HepG2 (cell line): ENCODE data around the gene UBTF. TPM values are rescaled to one million over a fixed set of nuclear protein-coding genes. Genes with fewer than 3 reads are reported as not detected.
A peak's percentile ranks its signal among the peaks of the same experiment; 100 is the strongest.

Source experiments
- GATA4 ChIP-seq: sonication (generic); IDR thresholded peaks from 2 replicates; pipeline ENCODE4 v1.6.1; 2016; ENCODE audit warnings: antibody characterized with exemption, low read depth, borderline replicate concordance
- HOXA3 ChIP-seq: sonication (generic); formaldehyde crosslinking; IDR thresholded peaks from 2 replicates; pipeline ENCODE4 v1.5.0; 2020; ENCODE audit warnings: missing genetic modification reagents
- MATR3 ChIP-seq: sonication (generic); formaldehyde crosslinking; IDR thresholded peaks from 2 replicates; pipeline ENCODE4 v1.4.0; 2020; ENCODE audit warnings: missing genetic modification reagents
- NFE2L2 ChIP-seq: fragments of 150-350 bp; IDR thresholded peaks from 2 replicates; pipeline ENCODE4 v1.6.1; 2014; ENCODE audit warnings: low read length
- SALL1 ChIP-seq: sonication (generic); formaldehyde crosslinking; IDR thresholded peaks from 2 replicates; pipeline ENCODE4 v1.8.0; 2022; ENCODE audit warnings: mild to moderate bottlenecking, missing genetic modification reagents
- SRSF4 ChIP-seq: fragments of 200-400 bp; formaldehyde crosslinking; IDR thresholded peaks from one replicate; pipeline ENCODE4 v1.6.1; 2018; ENCODE audit warnings: mild to moderate bottlenecking, low read depth, low read length, moderate library complexity; ENCODE audit not compliant: poor library complexity, severe bottlenecking
- ZBTB7B ChIP-seq: sonication (generic); formaldehyde crosslinking; IDR thresholded peaks from 2 replicates; pipeline ENCODE4 v1.4.0; 2020; ENCODE audit warnings: missing genetic modification reagents
- ZBTB8A ChIP-seq: sonication (generic); formaldehyde crosslinking; IDR thresholded peaks from 2 replicates; pipeline ENCODE4 v1.4.0; 2020; ENCODE audit warnings: mild to moderate bottlenecking, low read depth, missing genetic modification reagents, borderline replicate concordance
- ZNF260 ChIP-seq: sonication (generic); formaldehyde crosslinking; IDR thresholded peaks from 2 replicates; pipeline ENCODE4 v1.4.0; 2020; ENCODE audit warnings: missing genetic modification reagents, low read depth, mild to moderate bottlenecking, borderline replicate concordance
- ZNF329 ChIP-seq: sonication (generic); formaldehyde crosslinking; IDR thresholded peaks from 2 replicates; pipeline ENCODE4 v1.9.0; 2021; ENCODE audit warnings: low read depth, mild to moderate bottlenecking, missing genetic modification reagents
- ZNF792 ChIP-seq: IDR thresholded peaks from 2 replicates; pipeline ENCODE4 v1.6.1; 2016
- ZNF839 ChIP-seq: sonication (generic); formaldehyde crosslinking; IDR thresholded peaks from 2 replicates; pipeline ENCODE4 v1.4.0; 2020; ENCODE audit warnings: missing genetic modification reagents, mild to moderate bottlenecking, borderline replicate concordance
- polyA plus RNA-seq, 8 experiments: library from polyadenylated mRNA; depleted of rRNA in 3 of 8; stranded (reverse) in 7 of 8; unstranded in 1 of 8; fragments of >200 nt; fragmentation: Illumina TruSeq in 4 of 8; extraction: Trizol in 4 of 8; gene quantifications; 2 replicates each; pipeline versions ENCODE4 v1.2.1 to v1.2.3, GENCODE V29; 2011 to 2016; ENCODE audit warnings: low read depth in 4 of 8, missing spikeins in 1 of 8, mixed read lengths in 1 of 8; ENCODE audit not compliant: insufficient read depth in 1 of 8
- total RNA-seq, 5 experiments: library from RNA; depleted of rRNA; stranded (reverse); fragments of >200 nt; fragmentation: Illumina TruSeq; extraction: Trizol; gene quantifications; 2 replicates each; pipeline ENCODE4 v1.2.3, GENCODE V29; 2016; ENCODE audit warnings: low read depth in 1 of 5
- TF ChIP-seq, protein P1 (sequence below): sonication (generic); formaldehyde crosslinking; IDR thresholded peaks from 2 replicates; pipeline ENCODE4 v1.4.0; 2020; ENCODE audit warnings: mild to moderate bottlenecking, low read depth, missing genetic modification reagents
- TF ChIP-seq, protein P2 (sequence below): sonication (generic); formaldehyde crosslinking; IDR thresholded peaks from 2 replicates; pipeline ENCODE4 v1.4.0; 2020; ENCODE audit warnings: missing genetic modification reagents
- TF ChIP-seq, protein P3 (sequence below): sonication (generic); formaldehyde crosslinking; IDR thresholded peaks from 2 replicates; pipeline ENCODE4 v1.5.0; 2020; ENCODE audit warnings: missing genetic modification reagents, mild to moderate bottlenecking, borderline replicate concordance
- TF ChIP-seq, protein P4 (sequence below): sonication (generic); formaldehyde crosslinking; IDR thresholded peaks from 2 replicates; pipeline ENCODE4 v1.4.0; 2020; ENCODE audit warnings: mild to moderate bottlenecking, missing genetic modification reagents
- TF ChIP-seq, protein P5 (sequence below): sonication (generic); formaldehyde crosslinking; IDR thresholded peaks from 2 replicates; pipeline ENCODE4 v1.4.0; 2020; ENCODE audit warnings: missing genetic modification reagents
- TF ChIP-seq, protein P6 (sequence below): sonication (generic); formaldehyde crosslinking; IDR thresholded peaks from 2 replicates; pipeline ENCODE4 v1.4.0; 2020; ENCODE audit warnings: missing genetic modification reagents, borderline replicate concordance

UBTF gene
- total and polyA plus RNA-seq, 2 of the 13 experiments (the other 11 are each of a cell fraction or from before 2014, with no cell fraction given), result 15.2 to 60.9 TPM

DNA sequence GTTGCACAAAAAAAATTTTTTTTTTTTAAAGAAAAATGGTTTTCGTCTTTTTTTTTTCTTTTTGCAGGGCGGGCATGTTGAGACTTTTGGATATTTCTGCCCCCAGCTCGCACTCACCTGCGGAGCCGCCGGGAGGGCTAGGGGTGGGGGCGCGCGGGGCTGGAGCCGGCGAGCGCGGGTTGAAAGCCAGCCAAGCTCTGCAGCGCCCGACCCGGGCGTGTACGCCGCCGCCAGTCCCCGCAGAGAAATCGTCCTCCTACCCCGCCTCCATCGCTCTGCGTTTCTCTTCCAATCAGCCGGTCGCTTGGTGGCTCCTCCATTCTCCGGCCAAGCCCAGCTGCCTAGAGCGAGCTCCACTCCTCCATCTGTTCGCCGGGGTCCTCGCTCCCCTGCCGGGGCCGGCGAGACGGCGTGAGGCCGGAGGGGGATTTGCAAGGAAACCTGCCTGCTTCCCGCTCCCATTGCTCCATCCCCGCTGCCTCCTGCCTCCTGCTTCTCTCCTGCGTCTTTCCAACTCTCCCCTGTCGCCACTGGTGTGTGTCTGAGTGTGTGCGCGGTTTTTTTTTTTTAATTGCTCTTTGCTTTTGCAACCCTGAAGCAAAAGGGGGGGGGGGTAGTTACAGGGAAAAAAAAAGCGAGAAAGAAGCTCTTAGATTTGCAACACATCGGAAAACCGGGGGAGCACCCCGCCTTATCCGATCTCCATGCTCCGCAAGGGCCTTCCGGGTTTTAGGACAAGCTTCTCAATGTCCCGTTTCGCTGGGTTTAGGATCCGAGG lies 1.8 kb upstream of the UBTF start (continued):
- no peak for TF ChIP-seq ZNF260 (CRISPR knock-in tag)
- TF ChIP-seq, protein P1, sequence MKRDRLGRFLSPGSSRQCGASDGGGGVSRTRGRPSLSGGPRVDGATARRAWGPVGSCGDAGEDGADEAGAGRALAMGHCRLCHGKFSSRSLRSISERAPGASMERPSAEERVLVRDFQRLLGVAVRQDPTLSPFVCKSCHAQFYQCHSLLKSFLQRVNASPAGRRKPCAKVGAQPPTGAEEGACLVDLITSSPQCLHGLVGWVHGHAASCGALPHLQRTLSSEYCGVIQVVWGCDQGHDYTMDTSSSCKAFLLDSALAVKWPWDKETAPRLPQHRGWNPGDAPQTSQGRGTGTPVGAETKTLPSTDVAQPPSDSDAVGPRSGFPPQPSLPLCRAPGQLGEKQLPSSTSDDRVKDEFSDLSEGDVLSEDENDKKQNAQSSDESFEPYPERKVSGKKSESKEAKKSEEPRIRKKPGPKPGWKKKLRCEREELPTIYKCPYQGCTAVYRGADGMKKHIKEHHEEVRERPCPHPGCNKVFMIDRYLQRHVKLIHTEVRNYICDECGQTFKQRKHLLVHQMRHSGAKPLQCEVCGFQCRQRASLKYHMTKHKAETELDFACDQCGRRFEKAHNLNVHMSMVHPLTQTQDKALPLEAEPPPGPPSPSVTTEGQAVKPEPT (CRISPR knock-in tag), result 0 out of 2 replicates have a peak, but pooled peaks have one; percentile 44
- no peak for TF ChIP-seq HOXA3
- no peak for TF ChIP-seq GATA4
- TF ChIP-seq, protein P2, sequence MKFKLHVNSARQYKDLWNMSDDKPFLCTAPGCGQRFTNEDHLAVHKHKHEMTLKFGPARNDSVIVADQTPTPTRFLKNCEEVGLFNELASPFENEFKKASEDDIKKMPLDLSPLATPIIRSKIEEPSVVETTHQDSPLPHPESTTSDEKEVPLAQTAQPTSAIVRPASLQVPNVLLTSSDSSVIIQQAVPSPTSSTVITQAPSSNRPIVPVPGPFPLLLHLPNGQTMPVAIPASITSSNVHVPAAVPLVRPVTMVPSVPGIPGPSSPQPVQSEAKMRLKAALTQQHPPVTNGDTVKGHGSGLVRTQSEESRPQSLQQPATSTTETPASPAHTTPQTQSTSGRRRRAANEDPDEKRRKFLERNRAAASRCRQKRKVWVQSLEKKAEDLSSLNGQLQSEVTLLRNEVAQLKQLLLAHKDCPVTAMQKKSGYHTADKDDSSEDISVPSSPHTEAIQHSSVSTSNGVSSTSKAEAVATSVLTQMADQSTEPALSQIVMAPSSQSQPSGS (CRISPR knock-in tag), result peak; percentile 32; the same call in 1 of the 2 replicates
- TF ChIP-seq MATR3 (CRISPR knock-in tag), result no peak
- TF ChIP-seq, protein P3, sequence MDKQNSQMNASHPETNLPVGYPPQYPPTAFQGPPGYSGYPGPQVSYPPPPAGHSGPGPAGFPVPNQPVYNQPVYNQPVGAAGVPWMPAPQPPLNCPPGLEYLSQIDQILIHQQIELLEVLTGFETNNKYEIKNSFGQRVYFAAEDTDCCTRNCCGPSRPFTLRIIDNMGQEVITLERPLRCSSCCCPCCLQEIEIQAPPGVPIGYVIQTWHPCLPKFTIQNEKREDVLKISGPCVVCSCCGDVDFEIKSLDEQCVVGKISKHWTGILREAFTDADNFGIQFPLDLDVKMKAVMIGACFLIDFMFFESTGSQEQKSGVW, result no peak
- no peak for TF ChIP-seq ZNF839 (CRISPR knock-in tag)
- peak; percentile 66 for TF ChIP-seq SALL1 (CRISPR knock-in tag)
- no peak for TF ChIP-seq ZBTB8A (CRISPR knock-in tag)
- TF ChIP-seq NFE2L2, result no peak
- no peak for TF ChIP-seq ZBTB7B (CRISPR knock-in tag)
- no peak for TF ChIP-seq ZNF329 (CRISPR knock-in tag)
- TF ChIP-seq, protein P4, sequence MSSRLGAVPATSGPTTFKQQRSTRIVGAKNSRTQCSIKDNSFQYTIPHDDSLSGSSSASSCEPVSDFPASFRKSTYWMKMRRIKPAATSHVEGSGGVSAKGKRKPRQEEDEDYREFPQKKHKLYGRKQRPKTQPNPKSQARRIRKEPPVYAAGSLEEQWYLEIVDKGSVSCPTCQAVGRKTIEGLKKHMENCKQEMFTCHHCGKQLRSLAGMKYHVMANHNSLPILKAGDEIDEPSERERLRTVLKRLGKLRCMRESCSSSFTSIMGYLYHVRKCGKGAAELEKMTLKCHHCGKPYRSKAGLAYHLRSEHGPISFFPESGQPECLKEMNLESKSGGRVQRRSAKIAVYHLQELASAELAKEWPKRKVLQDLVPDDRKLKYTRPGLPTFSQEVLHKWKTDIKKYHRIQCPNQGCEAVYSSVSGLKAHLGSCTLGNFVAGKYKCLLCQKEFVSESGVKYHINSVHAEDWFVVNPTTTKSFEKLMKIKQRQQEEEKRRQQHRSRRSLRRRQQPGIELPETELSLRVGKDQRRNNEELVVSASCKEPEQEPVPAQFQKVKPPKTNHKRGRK, result no peak
- TF ChIP-seq SRSF4, result no peak
- TF ChIP-seq, protein P5, sequence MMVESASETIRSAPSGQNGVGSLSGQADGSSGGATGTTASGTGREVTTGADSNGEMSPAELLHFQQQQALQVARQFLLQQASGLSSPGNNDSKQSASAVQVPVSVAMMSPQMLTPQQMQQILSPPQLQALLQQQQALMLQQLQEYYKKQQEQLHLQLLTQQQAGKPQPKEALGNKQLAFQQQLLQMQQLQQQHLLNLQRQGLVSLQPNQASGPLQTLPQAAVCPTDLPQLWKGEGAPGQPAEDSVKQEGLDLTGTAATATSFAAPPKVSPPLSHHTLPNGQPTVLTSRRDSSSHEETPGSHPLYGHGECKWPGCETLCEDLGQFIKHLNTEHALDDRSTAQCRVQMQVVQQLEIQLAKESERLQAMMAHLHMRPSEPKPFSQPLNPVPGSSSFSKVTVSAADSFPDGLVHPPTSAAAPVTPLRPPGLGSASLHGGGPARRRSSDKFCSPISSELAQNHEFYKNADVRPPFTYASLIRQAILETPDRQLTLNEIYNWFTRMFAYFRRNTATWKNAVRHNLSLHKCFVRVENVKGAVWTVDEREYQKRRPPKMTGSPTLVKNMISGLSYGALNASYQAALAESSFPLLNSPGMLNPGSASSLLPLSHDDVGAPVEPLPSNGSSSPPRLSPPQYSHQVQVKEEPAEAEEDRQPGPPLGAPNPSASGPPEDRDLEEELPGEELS (CRISPR knock-in tag), result no peak
- TF ChIP-seq ZNF792 (CRISPR knock-in tag), result peak; percentile 44; the same call in 1 of the 2 replicates
- TF ChIP-seq, protein P6, sequence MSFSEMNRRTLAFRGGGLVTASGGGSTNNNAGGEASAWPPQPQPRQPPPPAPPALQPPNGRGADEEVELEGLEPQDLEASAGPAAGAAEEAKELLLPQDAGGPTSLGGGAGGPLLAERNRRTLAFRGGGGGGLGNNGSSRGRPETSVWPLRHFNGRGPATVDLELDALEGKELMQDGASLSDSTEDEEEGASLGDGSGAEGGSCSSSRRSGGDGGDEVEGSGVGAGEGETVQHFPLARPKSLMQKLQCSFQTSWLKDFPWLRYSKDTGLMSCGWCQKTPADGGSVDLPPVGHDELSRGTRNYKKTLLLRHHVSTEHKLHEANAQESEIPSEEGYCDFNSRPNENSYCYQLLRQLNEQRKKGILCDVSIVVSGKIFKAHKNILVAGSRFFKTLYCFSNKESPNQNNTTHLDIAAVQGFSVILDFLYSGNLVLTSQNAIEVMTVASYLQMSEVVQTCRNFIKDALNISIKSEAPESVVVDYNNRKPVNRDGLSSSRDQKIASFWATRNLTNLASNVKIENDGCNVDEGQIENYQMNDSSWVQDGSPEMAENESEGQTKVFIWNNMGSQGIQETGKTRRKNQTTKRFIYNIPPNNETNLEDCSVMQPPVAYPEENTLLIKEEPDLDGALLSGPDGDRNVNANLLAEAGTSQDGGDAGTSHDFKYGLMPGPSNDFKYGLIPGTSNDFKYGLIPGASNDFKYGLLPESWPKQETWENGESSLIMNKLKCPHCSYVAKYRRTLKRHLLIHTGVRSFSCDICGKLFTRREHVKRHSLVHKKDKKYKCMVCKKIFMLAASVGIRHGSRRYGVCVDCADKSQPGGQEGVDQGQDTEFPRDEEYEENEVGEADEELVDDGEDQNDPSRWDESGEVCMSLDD (CRISPR knock-in tag), result no peak
